ENCODE results near the gene SPNS2. TPM values are rescaled to one million over a fixed set of nuclear protein-coding genes. Genes with fewer than 3 reads are reported as not detected.

The SPNS2 gene
- total and polyA plus RNA-seq, 2 of the 8 experiments (the other 6 are each of a cell fraction or from before 2014, with no cell fraction given) = 1.2 to 1.5 TPM

GRCh38 chr17:4490637-4491061, 8.0 kb upstream of the SPNS2 start (continued):
- TF ChIP-seq CTCF (IDR thresholded peaks at IDR 0.05; ENCODE audit: control extremely low read depth in 1 of 3, insufficient read depth in 1 of 3, low read depth in 1 of 3, low read length in 3 of 3) = no peak
- TF ChIP-seq CHD7 (IDR thresholded peaks at IDR 0.05; ENCODE audit: insufficient replicate concordance, low read length) = no peak
- TF ChIP-seq HDAC2 (IDR thresholded peaks at IDR 0.05; ENCODE audit: borderline replicate concordance in 1 of 2, low read depth in 2 of 2, low read length in 2 of 2) = no peak
- TF ChIP-seq JUND (IDR thresholded peaks at IDR 0.05; ENCODE audit: low read length) = no peak
- TF ChIP-seq CHD1 (IDR thresholded peaks at IDR 0.05; ENCODE audit: low read depth, low read length) = no peak
- no peak for TF ChIP-seq YY1 (IDR thresholded peaks at IDR 0.05; ENCODE audit: low read depth, low read length)
